Gastroesophageal sphincter (tissue), 4 donors: ENCODE data around the gene DYNLT2B. TPM values are rescaled to one million over a fixed set of nuclear protein-coding genes. Genes with fewer than 3 reads are reported as not detected.

Experiments used
- ATAC-seq: fragments of 150-250 bp; one replicate; pipeline ENCODE4 v1.9.1; 2016; ENCODE audit warnings: mild to moderate bottlenecking, moderate library complexity
- H3K27ac ChIP-seq, 4 donors: fragments of 200-600 bp; sonication (generic) in 3 of 4; 1 replicate in 3 of 4; 2 replicates in 1 of 4; pipeline ENCODE4 v1.5.1; 2016 to 2019
- H3K27me3 ChIP-seq: fragments of 200-600 bp; sonication (generic); one replicate; pipeline ENCODE4 v1.5.1; 2019
- H3K36me3 ChIP-seq, 2 donors: fragments of 200-600 bp; sonication (generic); one replicate each; pipeline ENCODE4 v1.5.1; 2019; ENCODE audit warnings: control low read depth in 1 of 2
- H3K4me1 ChIP-seq, 3 donors: fragments of 200-600 bp; sonication (generic); 1 replicate in 2 of 3; 2 replicates in 1 of 3; pipeline ENCODE4 v1.5.1; 2016 to 2019; ENCODE audit warnings: control low read depth in 2 of 3
- H3K4me3 ChIP-seq, 2 donors: fragments of 200-600 bp; sonication (generic); one replicate each; pipeline ENCODE4 v1.5.1; 2019; ENCODE audit warnings: mild to moderate bottlenecking in 1 of 2, moderate library complexity in 1 of 2
- H3K9me3 ChIP-seq, 3 donors: fragments of 200-600 bp; sonication (generic); one replicate each; pipeline ENCODE4 v1.5.1; 2017 to 2019; ENCODE audit warnings: control low read depth in 2 of 3
- EP300 ChIP-seq: sonication (generic); formaldehyde crosslinking; IDR thresholded peaks from one replicate; pipeline ENCODE4 v1.6.1; 2017; ENCODE audit warnings: antibody characterized with exemption, mild to moderate bottlenecking
- POLR2A ChIP-seq, 2 donors: fragments of 450-650 bp; IDR thresholded peaks; one replicate each; pipeline ENCODE4 v1.6.1; 2017; ENCODE audit warnings: antibody characterized with exemption in 2 of 2, mild to moderate bottlenecking in 2 of 2, moderate library complexity in 1 of 2
- POLR2AphosphoS5 ChIP-seq: sonication (generic); formaldehyde crosslinking; IDR thresholded peaks from one replicate; pipeline ENCODE4 v1.6.1; 2017; ENCODE audit warnings: antibody characterized with exemption
- WGBS, 2 donors: methylation state at CpG; one replicate each; pipeline ENCODE4 v1.1.5; 2018; ENCODE audit warnings: low coverage in 1 of 2; 5-methylcytosine and 5-hydroxymethylcytosine counted together
- total RNA-seq, 4 donors: library from RNA; depleted of rRNA; stranded (reverse); fragments of >200 nt; gene quantifications; one replicate each; pipeline ENCODE4 v1.1.0, GENCODE V29; 2016
- TF ChIP-seq, protein P1 (sequence below), 4 experiments: fragments of 200-600 bp in 2 of 4; fragments of 450-650 bp in 2 of 4; sonication (generic) in 1 of 4; IDR thresholded peaks; one replicate each; pipeline ENCODE4 v1.5.1; 2017 to 2019; ENCODE audit warnings: antibody characterized with exemption in 4 of 4, mild to moderate bottlenecking in 2 of 4, moderate library complexity in 2 of 4

The DYNLT2B gene
- total RNA-seq, 4 donors from 2014 or later = 9.2 to 18.7 (median 10.8) TPM

DNA sequence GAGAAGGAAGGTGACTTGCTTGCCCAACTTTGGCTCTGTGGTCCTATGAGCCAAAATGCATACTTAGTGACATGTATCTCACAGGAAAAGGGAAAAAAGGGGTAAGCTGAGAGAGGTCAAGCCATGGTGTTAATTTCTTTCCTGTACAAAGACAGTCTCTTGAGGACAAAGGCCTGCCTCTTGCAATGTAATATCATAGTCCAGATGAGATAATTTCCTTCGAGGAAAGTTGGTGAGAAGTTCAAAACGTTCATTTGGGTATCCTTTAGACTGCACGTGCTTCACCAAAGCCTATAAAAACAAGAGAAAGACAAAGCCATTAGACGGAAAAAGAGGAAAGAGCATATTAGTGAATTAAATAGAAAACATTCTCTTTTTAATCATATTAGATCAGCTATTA is 38.5 kb upstream of the DYNLT2B start:
- 55 to 71% methylated on average over 4 of the region's 4 CpGs for WGBS, 2 donors
- TF ChIP-seq POLR2A (IDR thresholded peaks at IDR 0.05) (no peak), POLR2AphosphoS5 (no peak), EP300 (no peak)
- TF ChIP-seq, protein P1, sequence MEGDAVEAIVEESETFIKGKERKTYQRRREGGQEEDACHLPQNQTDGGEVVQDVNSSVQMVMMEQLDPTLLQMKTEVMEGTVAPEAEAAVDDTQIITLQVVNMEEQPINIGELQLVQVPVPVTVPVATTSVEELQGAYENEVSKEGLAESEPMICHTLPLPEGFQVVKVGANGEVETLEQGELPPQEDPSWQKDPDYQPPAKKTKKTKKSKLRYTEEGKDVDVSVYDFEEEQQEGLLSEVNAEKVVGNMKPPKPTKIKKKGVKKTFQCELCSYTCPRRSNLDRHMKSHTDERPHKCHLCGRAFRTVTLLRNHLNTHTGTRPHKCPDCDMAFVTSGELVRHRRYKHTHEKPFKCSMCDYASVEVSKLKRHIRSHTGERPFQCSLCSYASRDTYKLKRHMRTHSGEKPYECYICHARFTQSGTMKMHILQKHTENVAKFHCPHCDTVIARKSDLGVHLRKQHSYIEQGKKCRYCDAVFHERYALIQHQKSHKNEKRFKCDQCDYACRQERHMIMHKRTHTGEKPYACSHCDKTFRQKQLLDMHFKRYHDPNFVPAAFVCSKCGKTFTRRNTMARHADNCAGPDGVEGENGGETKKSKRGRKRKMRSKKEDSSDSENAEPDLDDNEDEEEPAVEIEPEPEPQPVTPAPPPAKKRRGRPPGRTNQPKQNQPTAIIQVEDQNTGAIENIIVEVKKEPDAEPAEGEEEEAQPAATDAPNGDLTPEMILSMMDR (IDR thresholded peaks at IDR 0.05) = no peak
- H3K27ac ChIP-seq = no peak overlapping the region
- no peaks in the 10 kb centered on the region for H3K27me3 ChIP-seq
- H3K9me3 ChIP-seq = no peaks in the 10 kb centered on the region
- ATAC-seq = no peak
- peaks cover 0 to 8% (median 0%) of the 10 kb centered on the region in 3 donors for H3K4me1 ChIP-seq
- no peak overlapping the region for H3K4me3 ChIP-seq
- H3K36me3 ChIP-seq = peaks cover 2 to 96% of the 10 kb centered on the region in 2 donors

DNA sequence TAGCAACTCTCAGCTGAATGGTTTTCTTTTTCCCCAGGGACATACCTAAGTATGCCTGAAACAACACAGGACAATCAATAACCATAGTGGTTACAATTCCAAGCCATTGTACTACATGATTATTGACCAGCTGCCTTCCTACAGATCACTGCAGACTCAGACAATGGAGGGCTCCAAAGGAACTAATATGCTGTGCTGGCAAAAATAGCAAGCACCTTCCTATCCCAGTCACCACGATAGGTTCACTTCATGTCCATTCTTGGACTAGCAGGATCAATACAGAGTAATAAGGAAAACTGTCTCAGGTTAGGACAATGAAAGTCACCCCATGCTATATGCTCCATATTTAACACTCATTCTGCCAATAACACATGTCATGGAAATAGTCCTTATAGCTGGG is 37.6 kb upstream of the DYNLT2B start:
- H3K27me3 ChIP-seq = no peaks in the 10 kb centered on the region
- TF ChIP-seq EP300 (no peak), POLR2AphosphoS5 (no peak)
- TF ChIP-seq, protein P1 (IDR thresholded peaks at IDR 0.05) = no peak
- ATAC-seq = no peak
- H3K36me3 ChIP-seq = peaks cover 0 to 87% of the 10 kb centered on the region in 2 donors
- no peaks in the 10 kb centered on the region for H3K9me3 ChIP-seq
- peaks cover 0 to 3% (median 0%) of the 10 kb centered on the region in 3 donors for H3K4me1 ChIP-seq
- WGBS, 2 donors = 100% methylated on average over 1 of the region's 1 CpG
- no peak overlapping the region for H3K27ac ChIP-seq
- no peak overlapping the region for H3K4me3 ChIP-seq

DNA sequence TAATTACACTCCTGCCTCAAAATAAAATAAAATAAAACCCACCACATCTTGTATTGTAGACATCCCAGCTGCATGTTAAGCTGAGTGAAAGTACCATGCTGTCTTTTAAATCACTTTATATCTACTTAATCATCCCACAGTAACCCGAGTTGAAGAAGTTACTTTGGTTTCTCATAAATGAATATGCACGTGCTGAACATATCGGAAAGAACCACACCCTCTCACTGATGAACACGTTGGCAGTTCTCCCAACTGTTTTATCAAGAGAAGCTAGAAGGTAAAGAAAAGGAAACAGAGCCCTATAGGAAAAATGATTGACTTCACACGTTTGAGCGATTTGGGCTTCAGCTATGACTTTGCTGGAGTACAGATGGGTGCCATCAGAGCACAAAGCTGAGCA is 36.1 kb upstream of the DYNLT2B start:
- ATAC-seq = no peak
- Histone ChIP-seq H3K4me3 (no peak overlapping the region), H3K36me3 (peaks cover 0 to 77% of the 10 kb centered on the region in 2 donors), H3K4me1 (no peaks in the 10 kb centered on the region), H3K27me3 (no peaks in the 10 kb centered on the region), H3K27ac (no peak overlapping the region), H3K9me3 (no peaks in the 10 kb centered on the region)
- TF ChIP-seq, protein P1 (IDR thresholded peaks at IDR 0.05) = no peak
- no peak for TF ChIP-seq POLR2A (IDR thresholded peaks at IDR 0.05)
- no peak for TF ChIP-seq POLR2AphosphoS5
- TF ChIP-seq EP300 = no peak
- 60 to 74% methylated on average over 6 of the region's 6 CpGs for WGBS, 2 donors

DNA sequence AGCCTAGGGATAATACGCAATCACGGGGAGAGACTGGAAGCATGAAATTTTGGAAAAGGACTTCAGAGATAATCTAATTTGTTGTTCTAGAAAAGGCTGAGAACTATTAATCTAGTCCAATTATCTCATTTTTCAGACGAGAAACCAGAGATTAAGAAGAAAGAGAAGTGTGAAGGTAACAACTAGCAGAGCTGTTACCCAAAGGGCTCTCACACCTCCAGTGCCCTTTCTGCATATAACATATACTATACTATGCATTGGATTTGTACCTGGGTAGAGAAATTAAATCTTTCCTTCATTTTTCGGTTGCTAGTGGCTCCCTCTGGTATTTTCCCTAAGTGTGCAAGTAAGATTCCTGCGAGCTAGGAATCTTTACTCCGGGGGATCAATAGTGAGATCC is 33.5 kb upstream of the DYNLT2B start:
- ATAC-seq = no peak
- H3K36me3 ChIP-seq = peaks cover 0 to 66% of the 10 kb centered on the region in 2 donors
- H3K9me3 ChIP-seq = no peaks in the 10 kb centered on the region
- no peak overlapping the region for H3K27ac ChIP-seq
- TF ChIP-seq, protein P1 (IDR thresholded peaks at IDR 0.05) = no peak
- TF ChIP-seq POLR2AphosphoS5 (no peak), POLR2A (IDR thresholded peaks at IDR 0.05) (no peak), EP300 (no peak)
- no peak overlapping the region for H3K4me3 ChIP-seq
- H3K4me1 ChIP-seq = no peaks in the 10 kb centered on the region
- H3K27me3 ChIP-seq = no peaks in the 10 kb centered on the region
- WGBS, 2 donors = 53 to 73% methylated on average over 3 to 6 of the region's 6 CpGs

DNA sequence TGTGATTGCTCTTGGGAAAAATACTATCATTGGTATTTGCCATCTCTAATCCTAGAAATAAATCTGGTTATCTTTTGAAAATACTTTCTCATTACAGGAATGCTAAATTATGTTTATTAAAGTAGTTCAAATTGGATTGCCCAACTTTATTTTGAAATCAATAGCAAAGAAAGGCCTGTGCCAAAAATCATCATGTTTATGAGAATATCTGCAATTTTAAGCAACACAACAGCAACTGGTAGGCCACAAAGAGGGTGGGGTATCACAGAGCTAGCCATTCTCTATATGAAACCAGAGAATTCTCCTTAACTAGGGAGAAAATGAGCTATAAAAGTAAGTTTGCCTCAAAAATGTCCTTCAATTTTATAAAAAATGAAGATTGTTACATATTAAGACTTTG is 32.0 kb upstream of the DYNLT2B start:
- H3K4me3 ChIP-seq = no peak overlapping the region
- TF ChIP-seq EP300 (no peak), POLR2AphosphoS5 (no peak), POLR2A (IDR thresholded peaks at IDR 0.05) (no peak)
- TF ChIP-seq, protein P1 (IDR thresholded peaks at IDR 0.05) = no peak
- H3K4me1 ChIP-seq = no peaks in the 10 kb centered on the region
- H3K9me3 ChIP-seq = no peaks in the 10 kb centered on the region
- peaks cover 0 to 59% of the 10 kb centered on the region in 2 donors for H3K36me3 ChIP-seq
- no peaks in the 10 kb centered on the region for H3K27me3 ChIP-seq
- no peak for ATAC-seq
- no peak overlapping the region for H3K27ac ChIP-seq
